GM18867 (cell line): ENCODE data around the gene RASA2.
"Not testable (repeated sequence)": the region's sequence is repeated elsewhere in the genome, so short reads cannot be mapped to it uniquely, and the experiment has no call there.

Experiments used
- ATAC-seq: cut with Tn5 transposase; IDR thresholded peaks from one replicate; pipeline ENCODE4 v1.9.1; 2021; ENCODE audit warnings: mild to moderate bottlenecking, moderate library complexity; ENCODE audit not compliant: unreplicated experiment

The RASA2 gene

DNA sequence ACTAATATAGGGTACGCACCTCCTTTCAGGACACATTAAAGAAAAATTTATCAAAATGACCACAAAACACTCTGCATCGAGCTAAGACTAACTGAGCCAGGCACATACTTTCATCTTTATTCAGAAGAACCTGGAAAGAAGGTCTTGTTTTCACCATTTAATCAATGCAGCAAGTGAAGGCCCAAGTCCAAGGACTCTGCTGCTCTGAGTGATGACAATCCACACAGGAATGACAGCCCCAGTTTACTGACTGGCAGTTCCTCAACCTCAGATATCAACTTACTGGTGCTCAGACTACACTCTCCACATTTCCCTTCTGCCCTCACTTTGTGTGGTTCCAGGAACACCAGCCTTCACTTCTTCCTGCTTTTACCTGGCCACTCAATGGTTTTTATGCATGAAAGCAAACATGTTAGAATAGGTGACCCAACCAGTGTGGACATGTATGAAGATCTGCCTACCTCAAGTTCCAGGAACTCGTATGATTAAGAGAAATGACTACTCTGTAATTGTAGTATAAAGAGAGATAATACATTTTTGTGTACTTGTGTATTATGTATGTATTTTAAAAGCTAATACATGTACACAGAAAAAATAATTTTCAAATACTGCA lies 29.1 kb upstream of the RASA2 start:
- no peak for ATAC-seq

- ATAC-seq = no peak
These were observed 27.8 kb upstream of the RASA2 start for GRCh38 chr3:141459008-141459407.

DNA sequence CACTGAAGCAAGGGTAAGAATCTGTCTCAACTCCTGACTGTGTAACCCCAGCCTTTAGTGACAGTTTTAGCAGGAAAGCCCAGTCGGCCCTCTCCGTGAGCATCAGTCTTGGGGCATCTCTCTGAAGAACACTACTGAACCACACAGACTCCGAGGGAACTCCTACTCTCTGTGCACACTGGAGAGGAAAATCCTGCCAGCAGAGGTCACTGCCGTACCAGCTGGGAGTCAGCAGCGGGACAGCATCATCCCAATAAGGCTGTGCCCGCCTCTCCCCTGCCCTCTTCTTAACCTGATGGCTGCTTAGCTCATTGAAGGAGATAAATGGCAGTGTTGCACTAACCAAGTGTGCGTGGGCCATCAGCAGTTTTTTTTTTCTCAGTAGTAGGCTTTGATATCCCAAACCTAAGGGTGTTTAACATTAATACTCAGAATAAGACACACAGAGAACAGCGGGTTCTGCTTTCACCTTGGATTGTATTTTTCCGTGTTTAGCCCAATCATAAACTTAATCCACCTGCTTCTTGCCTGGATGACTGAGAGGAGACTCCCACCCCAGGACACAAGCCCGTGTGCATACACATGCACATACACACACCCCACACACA lies 26.6 kb upstream of the RASA2 start:
- ATAC-seq = peak; percentile 86

DNA sequence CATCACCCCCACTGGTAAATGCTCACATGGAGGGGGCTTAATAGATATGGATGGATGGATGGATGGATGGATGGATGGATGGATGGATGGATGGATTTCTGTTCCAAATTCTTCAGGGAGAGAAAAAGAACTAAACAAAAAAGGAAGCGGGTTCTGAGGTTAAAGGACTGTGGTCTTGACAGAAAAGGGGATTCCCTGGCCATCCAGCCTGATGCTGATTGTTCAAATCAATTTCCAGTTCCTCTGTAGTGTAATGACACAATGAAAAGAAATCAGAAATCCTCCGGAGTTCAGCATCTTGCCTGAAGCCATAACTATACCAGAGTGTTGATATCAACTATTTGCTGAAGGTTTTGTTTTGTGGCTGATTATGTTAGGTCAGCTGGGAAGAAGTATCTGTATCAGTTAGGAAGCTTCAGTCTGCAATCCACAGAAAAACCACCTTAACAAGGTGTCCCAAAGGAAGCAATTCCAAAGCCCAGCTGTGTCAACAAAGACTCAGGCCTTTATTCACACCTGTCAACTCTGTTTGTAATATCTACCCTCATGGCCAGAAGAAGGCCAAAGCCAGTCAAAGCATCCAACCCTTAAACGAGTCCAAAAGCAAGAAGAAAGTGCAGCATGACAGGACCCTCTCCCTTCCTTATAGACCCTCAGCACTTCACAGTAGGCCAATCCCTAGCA lies 24.5 kb upstream of the RASA2 start:
- no peak for ATAC-seq

DNA sequence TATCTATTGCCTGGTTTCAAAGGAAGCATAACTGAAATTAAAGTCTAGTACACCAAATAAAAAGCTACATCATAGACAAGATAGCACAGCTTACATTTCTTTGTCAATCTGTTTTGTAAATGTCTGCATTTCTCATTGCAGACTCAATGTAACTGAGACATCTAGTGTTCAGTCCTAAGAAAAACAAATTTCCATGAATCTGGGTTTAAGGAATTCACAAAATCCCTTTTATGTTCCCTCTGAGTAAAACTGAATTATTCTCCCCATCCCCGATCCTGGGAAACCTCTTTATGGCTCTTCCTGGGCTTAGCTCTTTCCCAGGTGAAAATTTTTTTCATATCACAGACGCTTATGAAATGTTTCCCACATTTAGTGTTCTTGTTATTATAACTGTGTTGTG lies 21.6 kb upstream of the RASA2 start:
- no peak for ATAC-seq

GRCh38 chr3:141466633-141467169 lies 20.1 kb upstream of the RASA2 start:
- no peak for ATAC-seq

- no peak for ATAC-seq
These were observed 17.1 kb upstream of the RASA2 start for GRCh38 chr3:141469720-141470119.

DNA sequence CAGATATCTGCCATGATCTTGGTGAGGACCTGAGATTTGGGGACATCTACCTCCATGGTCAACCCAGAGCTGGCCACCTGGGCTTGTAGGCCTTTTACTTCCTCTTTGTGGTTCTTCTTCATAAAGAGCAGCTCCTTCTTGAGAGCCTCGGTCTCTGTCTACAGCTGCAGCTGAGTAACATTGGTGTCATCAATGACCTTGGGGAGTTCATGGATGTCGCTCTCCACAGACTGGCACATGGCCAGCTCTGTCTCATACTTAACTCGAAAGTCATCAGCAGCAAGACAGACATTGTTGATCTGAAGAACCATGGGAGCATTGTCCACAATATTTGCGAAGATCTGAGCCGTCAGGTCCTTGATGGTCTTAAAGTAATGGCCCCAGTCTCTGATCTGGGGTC lies 15.7 kb upstream of the RASA2 start:
- no peak for ATAC-seq

DNA sequence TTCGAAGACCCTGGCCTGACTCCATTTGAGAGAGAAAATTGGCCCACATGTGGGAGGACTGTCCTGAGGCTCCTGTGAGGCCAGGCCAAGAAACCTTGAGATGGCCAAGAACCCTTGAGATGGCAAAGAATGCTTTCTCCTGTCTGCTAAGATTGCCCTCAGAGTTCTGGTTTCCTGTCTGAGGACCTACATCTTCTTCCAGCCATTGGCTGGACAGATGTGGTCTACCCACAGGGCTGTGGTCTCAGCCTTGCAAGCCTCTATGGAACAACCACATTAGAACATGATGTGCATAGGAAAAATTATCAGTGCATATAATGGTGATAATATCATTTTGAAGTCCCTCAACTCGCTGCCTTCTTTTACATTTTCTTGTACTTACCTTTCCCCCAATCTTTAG lies 10.8 kb upstream of the RASA2 start:
- ATAC-seq = no peak

DNA sequence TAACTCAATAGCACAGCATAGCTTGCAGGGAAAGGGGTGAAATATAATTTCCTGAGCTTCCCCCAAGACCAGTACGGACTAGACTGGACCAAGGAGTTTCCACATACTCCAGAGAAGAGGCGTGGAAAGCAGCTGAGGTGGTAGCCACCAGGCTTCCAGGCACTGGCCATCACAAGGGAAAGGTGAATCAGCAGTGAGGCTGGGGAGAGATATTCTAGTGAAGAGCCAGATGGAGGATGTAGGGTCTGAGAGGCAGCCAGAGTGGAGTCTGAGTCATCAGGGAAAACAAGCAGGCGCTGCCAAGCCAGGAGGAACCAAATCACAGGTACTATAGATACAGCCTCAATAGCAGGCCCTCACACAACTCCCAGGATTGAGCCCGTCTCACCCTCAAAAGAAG lies 9.6 kb upstream of the RASA2 start:
- no peak for ATAC-seq

DNA sequence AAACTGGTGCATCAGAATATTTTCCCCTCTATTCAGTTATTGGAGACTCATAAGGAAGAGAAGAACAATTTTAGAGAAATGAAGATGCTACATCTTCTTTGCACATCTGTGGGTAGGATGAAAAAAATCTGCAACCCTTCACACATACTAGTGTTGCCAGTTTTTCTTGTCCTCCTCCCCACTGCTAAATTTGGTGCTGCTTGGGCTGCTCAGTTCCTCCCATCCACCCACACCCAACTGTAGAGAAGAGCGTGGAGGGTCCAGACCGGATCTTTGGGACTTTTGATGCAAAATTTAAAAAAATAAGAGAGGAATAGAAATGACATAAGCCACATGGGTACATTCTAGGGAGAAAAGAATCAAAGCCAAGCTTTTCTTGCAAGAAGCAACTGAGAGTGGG lies 8.7 kb upstream of the RASA2 start:
- ATAC-seq = no peak

- ATAC-seq = not testable (repeated sequence)
These were observed 8.0 kb upstream of the RASA2 start for GRCh38 chr3:141478840-141479239.

DNA sequence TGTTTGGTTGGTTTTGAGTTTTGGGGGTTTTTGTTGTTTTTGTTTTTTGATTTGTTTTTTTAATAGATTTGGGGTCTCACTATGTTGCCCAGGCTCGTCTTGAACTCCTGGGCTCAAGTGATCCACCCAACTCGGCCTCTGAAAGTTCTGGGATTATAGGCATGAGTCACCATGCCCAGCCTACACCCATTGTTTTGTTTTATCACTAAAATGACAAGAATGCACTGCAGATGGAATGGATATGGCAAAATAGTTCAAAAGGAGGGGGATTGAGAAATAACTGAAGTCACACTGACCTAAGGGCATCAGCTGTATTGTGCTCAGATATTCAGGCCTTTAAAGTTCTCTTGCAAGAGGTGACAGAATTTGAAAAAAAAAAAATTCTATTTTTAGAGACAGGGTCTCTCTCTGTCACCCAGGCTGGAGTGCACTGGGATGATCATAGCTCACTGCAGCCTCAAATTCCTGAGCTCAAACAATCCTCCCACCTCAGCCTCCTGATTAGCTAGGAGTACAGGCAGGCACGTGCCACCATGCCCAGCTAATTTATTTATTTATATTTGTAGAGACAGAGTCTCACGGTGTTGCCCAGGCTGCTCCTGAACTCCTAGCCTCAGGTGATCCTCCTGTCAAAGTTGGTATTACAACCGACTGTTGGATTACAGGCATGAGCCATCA lies 4.4 kb upstream of the RASA2 start:
- ATAC-seq = no peak

DNA sequence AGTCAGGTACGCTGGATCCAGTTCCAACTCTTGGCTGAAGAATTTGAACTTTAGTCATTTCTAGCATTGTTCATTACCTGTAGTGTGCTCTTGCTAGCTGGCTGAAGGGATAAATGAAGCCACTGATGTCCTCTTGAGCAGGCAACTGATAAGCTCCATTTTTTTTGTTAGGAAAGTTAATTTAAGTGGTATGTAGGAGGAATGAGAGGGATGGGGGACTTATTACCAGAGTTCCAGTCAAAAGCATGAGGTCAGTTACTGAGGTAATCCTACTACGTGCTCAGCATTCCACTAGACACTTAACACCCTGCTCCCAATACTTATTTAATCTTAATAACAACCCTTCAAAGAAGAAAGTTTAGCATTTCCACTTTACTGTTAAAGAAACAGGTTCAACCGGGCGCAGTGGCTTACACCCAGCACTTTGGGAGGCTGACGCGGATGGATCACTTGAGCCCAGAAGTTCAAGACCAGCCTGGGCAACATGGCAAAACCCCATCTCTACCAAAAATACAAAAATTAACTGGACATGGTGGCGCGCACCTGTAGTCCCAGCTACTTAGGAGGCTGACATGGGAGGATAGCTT lies 2.0 kb upstream of the RASA2 start:
- ATAC-seq = no peak

GRCh38 chr3:141485641-141486495 lies 959 bp upstream of the RASA2 start:
- ATAC-seq = no peak

GRCh38 chr3:141486496-141486745 lies 406 bp upstream of the RASA2 start:
- ATAC-seq = no peak

DNA sequence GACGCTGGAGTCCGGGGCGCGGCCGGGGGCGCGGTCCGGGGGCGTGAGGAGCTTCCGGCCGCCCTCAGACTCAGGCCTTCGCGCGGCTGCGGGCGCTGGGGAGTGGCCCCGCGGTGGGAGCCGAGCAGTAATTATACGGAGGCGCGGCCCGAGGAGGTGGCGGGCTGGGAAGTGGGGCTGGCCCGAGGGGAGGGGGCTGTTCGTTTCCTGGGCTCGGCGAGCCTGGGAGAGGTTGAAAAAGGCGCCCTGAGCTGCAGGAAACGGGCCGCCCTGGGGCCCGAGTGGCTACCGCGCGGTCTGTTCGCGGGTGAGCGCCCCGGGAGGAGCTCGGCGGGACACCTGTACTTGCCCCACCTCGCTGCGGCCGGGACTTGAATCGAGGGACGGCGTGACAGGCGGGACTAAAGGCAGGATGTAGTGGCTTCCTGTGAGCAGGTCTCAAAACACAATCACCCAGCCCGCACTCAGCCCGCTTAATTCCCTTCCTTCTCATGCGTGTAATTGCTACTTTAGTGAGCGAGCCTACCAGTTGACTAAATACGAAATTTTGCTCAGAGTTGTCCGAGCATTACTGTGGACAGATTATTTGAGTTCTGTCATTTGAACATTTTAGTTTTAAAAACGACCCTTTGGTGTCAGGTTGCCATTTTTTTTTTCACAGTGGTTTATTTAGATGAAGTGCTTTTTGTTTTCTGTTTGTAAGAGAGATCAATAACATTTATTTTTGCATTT lies 860 bp downstream of the RASA2 start:
- ATAC-seq = peak; percentile 77

DNA sequence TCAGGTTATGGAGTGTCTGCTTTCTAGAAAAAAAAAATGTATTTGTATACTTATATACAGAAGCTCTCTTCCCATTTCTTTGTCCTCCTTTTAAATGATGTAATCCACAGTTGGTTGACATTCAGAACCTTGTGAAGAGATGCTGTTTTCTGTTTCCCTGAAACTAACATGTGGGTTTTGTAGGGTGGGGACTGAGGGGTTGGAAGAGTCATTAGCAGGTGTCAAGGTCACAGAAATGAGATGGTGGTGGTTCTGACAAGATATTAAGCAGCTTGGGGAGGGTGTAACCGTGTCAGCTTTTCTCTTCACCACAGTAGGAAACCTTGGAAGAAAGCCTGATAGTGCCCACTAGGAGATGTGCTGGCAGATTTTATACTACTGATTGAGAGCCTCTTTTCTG lies 2.4 kb downstream of the RASA2 start:
- ATAC-seq = peak; percentile 38

DNA sequence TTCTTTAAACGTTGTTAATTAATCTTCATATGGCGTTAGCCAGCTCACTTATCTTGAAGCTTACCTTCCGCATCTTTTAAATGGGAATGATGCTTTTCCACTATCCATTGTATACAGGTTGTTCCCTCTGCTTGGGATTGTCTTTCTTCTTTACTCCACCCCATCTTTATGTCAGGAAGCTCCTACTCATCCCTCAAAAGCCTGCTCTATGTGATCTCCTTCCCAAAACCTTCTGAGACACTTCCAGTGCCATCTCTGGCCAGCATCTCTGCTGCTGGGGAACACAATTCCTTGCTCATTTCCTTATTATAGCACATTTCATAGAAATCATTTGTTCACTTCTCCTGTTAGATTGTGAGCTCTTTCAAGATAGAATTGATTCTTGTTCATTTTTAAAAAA lies 4.3 kb downstream of the RASA2 start:
- ATAC-seq = no peak

DNA sequence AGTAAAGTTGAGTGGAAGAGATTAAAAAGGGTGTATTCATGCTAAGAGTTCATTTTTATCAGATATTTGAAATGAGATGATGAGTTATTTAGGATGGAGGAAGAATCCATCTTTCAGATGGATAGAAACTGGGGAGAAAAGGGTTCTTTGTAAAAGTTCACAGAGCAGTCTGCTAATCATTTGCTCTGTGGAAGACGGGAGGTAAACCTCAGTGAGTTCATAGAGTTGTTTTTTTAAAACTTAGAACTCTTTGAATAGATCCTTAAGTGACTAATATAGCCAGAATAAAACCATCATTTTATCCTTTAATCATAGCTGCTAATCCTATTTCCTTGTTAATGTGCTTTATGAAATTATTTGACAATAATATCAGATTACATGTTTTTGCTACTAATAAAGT lies 5.1 kb downstream of the RASA2 start:
- ATAC-seq = no peak
